ENCODE measurements around the gene SLK.
A peak's percentile ranks its signal among the peaks of the same experiment; 100 is the strongest.

Gene SLK

GRCh38 chr10:104065748-104066147 lies 98.8 kb downstream of the SLK start:
- no peak for TF ChIP-seq CTCF (IDR thresholded peaks at IDR 0.05; ENCODE audit: control insufficient read depth, extremely low read depth, insufficient read depth)
- DNase-seq (ENCODE audit: low read depth), result no peak
- H3K4me3 ChIP-seq (ENCODE audit: low read depth, low read length), result no peak overlapping the region

DNA sequence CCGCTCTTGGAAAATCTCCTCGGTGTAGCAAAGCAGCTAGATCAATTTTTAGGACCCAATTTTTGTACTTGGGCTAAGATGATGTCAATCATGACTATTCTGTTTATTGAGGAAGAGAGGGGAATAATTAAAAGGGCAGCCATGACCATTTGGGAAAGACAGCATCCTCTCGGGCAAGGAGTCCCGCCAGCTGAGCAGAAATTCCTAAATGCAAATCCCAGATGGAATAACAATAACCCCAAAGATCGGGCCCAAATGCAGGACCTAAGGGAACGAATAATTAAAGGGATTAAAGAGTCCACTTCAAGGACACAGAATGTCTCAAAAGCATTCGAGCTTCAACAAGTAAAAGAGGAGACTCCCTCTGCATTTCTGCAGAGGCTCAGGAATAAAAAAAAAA lies 100.0 kb downstream of the SLK start:
- no peak for DNase-seq (ENCODE audit: low read depth)
- no peak for TF ChIP-seq CTCF (IDR thresholded peaks at IDR 0.05; ENCODE audit: control insufficient read depth, extremely low read depth, insufficient read depth)
- H3K4me3 ChIP-seq (ENCODE audit: low read depth, low read length), result no peak overlapping the region

DNA sequence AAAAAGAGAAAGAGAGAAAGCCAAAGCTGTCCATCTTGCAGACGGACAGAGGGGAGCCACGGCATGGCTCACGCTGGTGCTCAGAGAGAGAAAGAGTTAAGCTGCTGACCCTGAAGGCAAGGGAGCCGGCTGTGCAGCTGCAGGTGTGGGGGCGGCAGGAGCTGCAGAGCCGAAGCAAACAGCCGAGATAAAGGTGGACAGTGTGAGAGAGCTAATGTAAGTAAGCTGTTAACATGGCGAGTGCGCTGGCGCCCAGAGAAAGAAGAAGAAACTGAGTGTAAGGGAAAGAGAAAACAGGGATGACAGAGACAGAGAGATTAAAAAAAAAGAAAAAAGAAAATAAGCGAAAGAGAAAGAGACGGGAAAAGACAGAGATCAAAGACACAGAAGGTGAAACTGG lies 100.6 kb downstream of the SLK start:
- no peak for DNase-seq (ENCODE audit: low read depth)
- no peak overlapping the region for H3K4me3 ChIP-seq (ENCODE audit: low read depth, low read length)
- no peak for TF ChIP-seq CTCF (IDR thresholded peaks at IDR 0.05; ENCODE audit: control insufficient read depth, extremely low read depth, insufficient read depth)

DNA sequence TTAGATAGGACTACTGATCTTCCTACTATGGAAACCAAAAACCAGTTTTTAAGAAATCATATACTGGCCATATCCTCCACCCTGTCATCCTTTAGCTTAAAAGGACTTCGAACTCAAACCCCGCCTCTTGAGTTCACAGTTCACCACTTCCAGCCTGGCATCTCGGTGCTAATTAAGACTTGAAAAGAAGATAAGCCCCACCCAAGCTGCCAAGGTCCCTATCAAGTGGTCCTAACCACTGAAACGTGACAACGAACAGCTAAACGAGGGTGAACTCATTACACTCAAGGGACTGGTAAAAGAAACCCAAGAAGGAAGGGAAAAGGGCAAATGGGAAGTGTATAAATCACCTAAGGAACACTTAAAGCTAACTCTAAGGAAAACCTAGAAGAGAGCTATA lies 102.7 kb downstream of the SLK start:
- H3K4me3 ChIP-seq (ENCODE audit: low read depth, low read length), result no peak overlapping the region
- DNase-seq (ENCODE audit: low read depth), result no peak
- no peak for TF ChIP-seq CTCF (IDR thresholded peaks at IDR 0.05; ENCODE audit: control insufficient read depth, extremely low read depth, insufficient read depth)

DNA sequence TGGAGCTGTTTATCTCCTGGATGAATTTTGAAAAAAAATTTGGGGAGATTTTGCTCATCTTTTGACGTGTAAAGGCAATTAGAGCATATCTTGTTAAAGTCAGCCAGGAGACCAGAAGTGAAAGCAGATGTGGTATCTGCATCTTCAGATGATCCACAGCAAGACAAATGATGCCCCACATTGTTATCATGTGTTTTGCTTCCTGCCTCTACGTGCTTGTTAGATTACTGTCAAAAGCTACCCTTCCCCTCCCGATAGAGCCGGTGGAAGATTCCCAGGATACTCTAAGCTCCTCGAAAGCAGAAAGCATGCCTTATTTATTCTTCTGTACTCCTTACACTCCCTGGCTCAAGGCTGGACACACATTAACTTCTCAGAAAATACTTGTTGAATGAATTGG lies 105.8 kb downstream of the SLK start:
- no peak overlapping the region for H3K4me3 ChIP-seq (ENCODE audit: low read depth, low read length)
- no peak for TF ChIP-seq CTCF (IDR thresholded peaks at IDR 0.05; ENCODE audit: control insufficient read depth, extremely low read depth, insufficient read depth)
- DNase-seq (ENCODE audit: low read depth), result no peak

GRCh38 chr10:104074505-104074904 lies 107.6 kb downstream of the SLK start:
- no peak overlapping the region for H3K4me3 ChIP-seq (ENCODE audit: low read depth, low read length)
- no peak for TF ChIP-seq CTCF (IDR thresholded peaks at IDR 0.05; ENCODE audit: control insufficient read depth, extremely low read depth, insufficient read depth)
- DNase-seq (ENCODE audit: low read depth), result no peak

DNA sequence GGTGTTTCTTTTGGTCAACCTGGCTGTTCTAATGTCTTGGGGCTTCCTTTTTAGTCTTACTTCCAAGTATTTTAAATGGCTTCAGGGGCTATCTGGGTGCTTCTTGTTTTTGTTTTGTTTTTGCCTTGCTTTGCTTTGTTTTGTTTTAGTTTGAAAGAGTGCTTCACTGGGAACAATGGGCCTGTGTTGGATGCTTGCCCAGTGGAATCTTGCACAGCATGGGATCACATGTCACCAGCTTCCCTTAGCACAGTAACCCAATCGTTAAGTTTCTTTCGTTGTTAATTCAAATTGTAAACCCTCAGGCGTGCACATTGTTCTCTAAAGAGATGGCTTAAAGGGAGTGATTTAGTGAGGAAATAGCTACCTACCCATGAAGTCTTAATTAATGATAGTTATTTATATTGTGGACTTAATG lies 109.8 kb downstream of the SLK start:
- H3K4me3 ChIP-seq (ENCODE audit: low read depth, low read length), result no peak overlapping the region
- peak; percentile 7 for DNase-seq (ENCODE audit: low read depth)
- TF ChIP-seq CTCF (IDR thresholded peaks at IDR 0.05; ENCODE audit: control insufficient read depth, extremely low read depth, insufficient read depth), result no peak

Data from LNCaP clone FGC (cell line).